Measurements from ENCODE around the gene CEACAM6.

Gene CEACAM6

DNA sequence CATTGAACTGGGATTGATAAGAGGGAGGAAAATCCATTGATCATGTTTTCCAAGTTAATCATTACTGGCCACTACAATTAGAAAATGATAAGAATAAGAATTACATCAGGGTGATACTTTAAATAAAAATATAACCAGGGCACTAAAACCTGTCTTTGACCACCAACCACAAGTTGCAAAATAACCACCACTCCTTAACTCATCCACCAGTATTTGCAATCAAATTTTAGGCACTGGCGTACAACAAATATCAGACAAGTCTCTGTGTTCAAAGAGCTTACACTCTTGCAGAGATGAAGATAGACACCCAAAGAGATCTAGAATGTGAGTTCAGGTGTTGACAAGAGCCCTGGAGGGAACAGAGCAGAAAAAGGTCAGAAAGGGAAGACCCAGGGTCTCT, 41.6 kb downstream of the CEACAM6 start:
- DNase-seq (ENCODE audit: low read depth): no peak

DNA sequence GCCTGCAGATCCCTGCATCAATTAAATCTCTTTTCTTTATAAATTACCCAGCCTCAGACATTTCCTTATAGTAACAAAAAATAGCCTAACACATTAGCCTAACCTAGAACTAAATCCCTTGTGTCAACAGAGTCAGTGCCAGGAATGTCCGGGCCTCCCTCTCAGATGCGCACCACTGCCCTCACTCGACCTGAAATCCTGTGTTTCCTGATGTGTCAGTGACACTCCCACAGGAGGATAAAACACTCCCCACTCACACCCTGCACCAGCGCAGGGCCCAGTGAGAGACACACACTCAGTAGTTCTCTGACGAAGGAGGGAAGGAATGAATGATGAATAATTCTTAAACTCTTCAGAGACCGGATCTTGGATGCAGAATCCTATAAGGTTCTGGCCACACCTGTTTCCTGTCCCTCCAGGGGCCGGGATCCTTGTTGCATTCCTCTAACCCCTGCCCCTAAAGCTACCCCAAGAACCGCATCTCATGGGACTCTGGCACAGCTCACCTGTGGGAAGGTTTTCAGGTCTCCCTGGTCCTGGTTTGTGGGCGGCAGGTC, 44.2 kb downstream of the CEACAM6 start:
- DNase-seq (ENCODE audit: low read depth): no peak

DNA sequence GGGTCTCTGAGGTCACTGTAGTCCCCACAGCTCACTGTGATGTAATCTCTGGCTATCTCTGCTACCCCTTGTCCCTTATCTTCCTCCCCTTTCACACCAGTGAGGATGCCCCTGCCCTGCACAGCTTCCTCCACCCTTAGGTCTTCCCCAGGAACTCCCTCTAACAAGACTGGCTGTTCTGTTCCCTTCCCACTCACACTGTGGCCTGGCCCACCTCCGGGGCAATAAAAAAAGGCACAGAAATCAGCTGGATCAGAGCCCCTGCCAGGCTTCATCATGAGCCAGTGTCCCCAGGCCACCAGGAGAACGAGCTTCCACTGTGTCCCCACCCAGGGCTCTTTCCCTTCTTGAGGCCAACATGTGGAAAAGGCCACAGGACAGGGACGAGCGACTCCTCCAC, 45.7 kb downstream of the CEACAM6 start:
- DNase-seq (ENCODE audit: low read depth): no peak

DNA sequence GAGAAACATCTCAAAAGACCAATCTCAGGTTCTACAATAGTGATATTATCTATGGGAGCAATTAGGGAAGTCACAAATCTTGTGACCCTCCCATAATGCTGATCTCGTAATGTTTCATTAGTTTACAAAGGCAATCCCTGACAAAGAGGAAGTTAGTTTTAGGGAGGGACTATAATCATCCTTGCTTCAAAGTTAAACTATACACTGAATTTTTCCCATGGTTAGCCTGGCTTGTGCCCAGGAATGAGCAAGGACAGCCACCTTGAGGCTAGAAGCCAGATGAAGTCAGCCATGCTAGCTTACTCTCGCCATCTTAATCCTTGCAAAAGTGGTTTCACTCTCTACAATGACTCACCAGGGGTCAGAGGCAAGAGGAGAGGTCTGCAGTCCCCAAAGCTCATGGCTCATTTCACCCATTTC, 46.5 kb downstream of the CEACAM6 start:
- DNase-seq (ENCODE audit: low read depth): no peak

DNA sequence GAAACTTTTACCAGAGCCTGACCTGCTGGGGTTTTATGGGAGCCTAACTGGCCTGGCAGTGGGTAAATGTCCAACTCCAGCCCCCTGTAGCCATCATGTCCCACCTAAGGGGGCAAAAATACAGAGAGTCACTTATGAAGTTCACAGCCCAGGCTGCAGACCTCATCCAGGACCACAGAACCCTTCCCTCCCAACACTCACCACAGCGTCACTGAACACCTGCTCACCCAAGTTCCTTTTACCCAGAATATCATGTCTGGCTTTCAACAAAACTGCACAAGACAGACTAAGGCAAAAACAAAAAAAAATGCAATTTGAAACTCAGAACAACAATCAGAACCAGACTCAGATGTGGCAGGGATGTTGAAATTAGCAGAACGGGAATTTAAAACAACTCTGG, 47.4 kb downstream of the CEACAM6 start:
- DNase-seq (ENCODE audit: low read depth): no peak

DNA sequence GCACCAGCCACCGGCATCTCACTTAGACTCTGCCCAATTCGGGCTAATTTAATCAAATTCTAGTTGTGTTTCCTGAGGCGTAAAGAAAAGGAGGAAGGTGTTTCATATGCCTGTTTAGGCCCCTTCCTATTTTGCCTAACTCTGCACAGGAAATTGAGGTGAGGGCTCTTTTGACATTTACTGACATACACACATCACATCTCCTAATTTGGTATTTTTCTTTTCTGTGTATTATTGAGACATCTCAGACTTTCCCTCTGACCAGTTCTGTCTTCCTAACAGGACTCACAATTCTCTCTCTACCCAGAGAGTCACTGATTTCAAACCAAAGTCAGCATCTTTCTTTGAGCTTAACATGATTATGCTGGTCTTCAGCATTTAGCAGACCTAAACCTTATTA, 49.0 kb downstream of the CEACAM6 start:
- DNase-seq (ENCODE audit: low read depth): no peak

DNA sequence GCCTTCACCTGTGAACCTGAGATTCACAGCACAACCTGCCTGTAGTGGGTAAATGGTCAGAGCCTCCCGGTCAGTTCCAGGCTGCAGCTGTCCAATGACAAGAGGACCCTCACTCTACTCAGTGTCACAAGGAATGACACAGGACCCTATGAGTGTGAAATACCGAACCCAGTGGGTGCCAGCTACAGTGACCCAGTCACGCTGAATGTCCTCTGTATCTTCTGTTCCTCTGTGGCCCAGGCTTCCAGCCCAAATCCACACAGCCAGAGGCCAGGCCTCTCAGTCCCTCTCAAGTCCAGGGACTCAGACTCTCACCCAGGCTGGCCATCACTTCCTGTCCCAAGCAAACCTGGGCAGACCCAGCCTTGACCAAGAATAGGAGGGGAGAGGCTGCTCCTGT, 51.8 kb downstream of the CEACAM6 start:
- no peak for DNase-seq (ENCODE audit: low read depth)

DNA sequence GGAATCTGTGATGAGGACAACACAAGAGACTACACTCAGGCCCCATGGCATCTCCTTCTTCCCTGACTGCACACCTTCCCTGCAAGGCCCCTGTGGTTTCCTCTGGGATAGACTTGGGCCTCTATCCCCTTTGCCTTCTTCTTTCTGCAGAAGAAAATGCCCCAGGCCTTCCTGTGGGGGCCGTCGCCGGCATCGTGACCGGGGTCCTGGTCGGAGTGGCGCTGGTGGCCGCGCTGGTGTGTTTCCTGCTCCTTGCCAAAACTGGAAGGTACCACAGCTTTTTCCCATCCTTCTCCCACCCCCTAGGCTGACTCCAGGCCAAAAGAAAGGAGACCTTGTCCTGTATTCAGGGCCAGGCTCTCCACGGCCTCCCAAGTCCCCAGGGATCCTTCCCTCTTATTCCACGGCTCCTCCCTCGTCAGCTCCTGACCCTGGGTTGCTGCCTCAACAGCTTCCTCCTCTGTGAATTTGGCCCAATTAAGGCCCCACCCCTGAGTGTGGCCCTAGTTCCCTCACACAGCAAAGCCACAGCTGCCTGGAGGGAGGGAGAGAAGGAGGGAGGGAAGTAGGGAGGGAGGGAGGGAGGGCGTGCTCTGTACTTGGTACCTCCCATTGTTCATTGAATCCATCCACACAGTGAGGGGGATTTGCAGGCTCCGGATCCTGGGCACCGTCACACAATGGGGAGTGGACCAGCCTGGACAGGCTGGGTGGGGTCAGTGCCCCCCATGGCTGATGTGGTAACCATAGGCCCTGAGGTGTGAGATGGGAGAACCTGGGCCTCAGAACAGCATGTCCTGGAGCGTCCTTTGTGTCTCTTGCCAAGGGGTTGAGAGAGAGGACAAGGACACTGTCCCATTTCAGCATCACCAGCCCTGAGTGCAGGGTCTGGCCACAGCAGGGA, 53.6 kb downstream of the CEACAM6 start:
- no peak for DNase-seq (ENCODE audit: low read depth)

DNA sequence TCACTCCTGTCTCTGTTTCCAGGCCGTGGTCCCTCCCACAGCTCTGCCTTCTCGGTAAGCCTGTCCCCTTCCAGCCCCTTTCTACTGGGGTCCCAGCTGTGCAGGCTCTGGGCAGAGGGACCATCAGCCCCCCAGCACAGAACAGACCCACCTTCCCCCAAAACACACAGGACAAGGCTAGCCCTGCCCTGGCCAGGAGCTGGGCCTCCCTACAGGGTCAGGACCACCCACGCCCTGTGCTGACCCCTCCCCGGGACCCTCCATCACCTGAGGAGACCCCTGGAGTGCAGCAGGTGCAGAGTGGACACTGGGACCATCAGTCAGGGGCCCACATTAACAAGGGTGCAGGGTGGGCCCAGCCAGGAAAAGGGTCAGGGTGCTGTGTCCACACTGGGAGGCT, 55.0 kb downstream of the CEACAM6 start:
- no peak for DNase-seq (ENCODE audit: low read depth)

DNA sequence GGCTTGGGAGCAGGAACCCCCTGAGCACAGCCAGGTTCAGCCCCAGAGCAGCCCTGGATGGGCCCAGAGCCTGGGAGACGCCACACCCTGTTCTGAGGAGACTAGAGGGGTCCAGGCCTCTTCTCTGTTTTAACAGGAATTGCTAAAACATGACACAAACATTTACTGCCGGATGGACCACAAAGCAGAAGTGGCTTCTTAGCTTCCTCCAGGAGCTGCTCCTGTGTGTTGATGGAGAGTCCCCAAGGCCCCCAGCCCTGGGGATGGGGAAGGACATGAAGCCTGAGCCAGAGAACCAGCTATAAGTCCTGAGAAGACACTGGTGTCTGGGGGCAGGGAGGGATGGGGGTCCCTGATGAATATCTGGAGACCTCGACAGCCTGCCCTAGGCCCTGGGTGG, 55.7 kb downstream of the CEACAM6 start:
- DNase-seq (ENCODE audit: low read depth): no peak

DNA sequence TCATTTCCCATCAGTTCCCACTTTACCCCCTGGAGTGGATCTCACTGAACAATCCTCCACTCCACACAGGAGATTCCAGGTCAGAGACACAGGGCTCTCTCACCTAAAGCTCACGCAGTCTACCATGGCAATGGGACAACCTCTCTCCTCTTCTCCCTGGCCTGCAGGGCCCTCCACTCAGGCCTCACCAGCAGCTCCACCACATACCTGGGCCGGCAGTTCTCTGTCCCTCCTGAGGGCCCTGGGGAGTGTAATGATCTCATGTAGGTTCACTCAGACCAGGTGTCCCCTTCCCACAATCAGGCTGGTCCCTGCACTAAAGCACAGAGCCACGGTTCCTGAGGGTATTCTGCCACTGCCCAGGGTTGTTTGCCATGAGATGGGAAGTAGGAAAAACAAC, 56.7 kb downstream of the CEACAM6 start:
- no peak for DNase-seq (ENCODE audit: low read depth)

DNA sequence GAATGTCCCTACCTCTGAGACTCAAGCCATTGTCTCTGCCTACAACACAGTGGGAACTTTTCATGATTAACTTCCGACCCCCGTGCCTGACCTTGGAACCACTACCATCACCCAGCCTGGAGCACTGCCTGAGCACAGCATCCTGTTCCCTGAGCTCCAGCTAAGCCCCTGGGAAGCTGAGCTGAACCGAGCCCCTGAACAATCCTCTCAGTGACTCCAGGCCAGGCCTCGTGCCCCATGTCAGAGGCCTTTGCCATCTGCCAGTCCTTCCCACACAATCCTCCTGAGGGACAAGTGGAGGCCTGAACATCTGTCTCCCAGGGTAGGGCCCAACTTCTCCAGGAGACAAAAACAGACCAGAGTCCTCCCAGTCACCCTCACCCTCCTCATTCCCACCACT, 58.6 kb downstream of the CEACAM6 start:
- DNase-seq (ENCODE audit: low read depth): no peak

DNA sequence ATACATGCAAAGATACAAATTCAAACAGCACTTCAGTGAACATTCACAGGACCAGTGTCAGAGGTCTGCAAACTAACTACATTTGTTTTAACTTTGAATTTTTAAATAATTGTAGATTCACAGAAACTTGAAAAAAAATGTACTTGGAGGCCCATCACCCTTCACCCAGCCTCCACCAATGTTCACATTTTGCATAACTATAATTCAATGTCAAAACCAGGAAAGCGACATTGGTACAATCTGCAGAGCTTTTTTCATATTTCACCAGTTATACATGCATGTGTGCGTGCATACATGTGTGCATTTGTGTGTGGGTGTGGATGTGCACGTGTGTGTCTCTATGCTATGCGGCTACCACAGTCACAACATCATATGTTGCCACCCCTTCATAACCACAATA, 60.0 kb downstream of the CEACAM6 start:
- no peak for DNase-seq (ENCODE audit: low read depth)

DNA sequence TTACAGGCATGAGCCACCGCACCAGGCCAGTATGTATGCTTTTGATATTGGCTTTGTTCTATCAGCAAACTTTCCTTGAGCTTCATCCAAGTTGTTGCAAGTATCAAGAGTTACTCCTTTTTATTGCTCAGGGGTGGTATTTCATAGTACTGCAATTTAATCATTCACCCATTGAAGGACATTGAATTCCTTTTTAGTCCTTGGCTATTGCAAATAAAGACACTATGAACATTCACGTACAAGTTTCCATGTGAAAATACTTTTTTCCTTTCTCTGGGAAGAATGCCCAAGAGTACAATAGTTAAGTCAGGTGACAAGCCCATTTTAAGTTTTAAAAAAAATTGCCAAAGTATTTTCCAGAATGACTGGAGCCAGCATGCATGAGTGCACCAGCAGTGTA, 61.4 kb downstream of the CEACAM6 start:
- DNase-seq (ENCODE audit: low read depth): no peak

DNA sequence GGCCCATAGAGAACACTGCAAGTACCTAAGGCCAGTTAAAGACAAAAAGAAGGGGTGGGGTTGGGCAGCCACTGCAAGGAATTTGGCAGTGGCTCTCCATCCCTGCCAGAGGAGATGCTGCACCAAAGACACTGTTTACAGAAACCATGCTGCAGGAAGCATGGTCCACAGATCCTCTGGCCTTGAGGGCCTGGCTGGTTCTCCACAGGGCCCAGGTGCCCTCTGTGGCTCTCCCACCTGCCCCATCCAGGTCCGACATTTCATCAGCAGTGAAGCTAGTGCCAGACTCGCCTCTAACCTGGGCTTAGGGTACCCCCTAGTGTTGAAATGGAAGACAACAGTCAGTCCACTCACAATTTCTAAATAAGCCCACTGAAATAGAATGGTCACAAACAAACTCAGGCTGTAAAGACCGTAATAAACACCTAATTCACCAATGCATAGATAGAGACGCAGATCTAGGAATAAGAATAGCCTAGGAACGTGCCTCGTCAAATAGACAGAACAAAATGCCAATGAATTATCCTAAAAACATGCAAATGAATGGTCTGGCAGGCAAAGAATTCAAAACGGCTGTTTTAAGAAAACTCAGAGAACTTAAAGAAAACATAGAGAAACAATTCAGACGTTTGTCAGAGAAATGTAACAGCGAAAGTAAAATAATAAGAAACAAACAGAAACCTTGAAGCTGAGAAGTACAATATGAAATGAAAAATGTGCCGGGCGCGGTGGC, 65.8 kb downstream of the CEACAM6 start:
- no peak for DNase-seq (ENCODE audit: low read depth)
